Measurements from ENCODE around the gene KRT7.

The KRT7 gene

GRCh38 chr12:52253391-52254179 lies 20.5 kb downstream of the KRT7 start:
- no peaks in the 10 kb centered on the region for H3K79me2 ChIP-seq (ENCODE audit: low read length)
- H4K20me1 ChIP-seq (ENCODE audit: insufficient read depth, low read length): no peaks in the 10 kb centered on the region
- H3K4me2 ChIP-seq (ENCODE audit: low read depth, low read length): no peak overlapping the region
- TF ChIP-seq EZH2phosphoT487 (IDR thresholded peaks at IDR 0.05; ENCODE audit: low read length) (no peak), CTCF (IDR thresholded peaks at IDR 0.05; ENCODE audit: low read length) (no peak)
- H3K27ac ChIP-seq (ENCODE audit: low read length): no peak overlapping the region
- H3K9me3 ChIP-seq (replicated peaks; ENCODE audit: insufficient read depth, low read length): no peaks in the 10 kb centered on the region
- DNase-seq: no peak
- H3K4me1 ChIP-seq (ENCODE audit: low read length): peaks cover 4% of the 10 kb centered on the region; the same call in 1 of the 2 replicates
- peaks cover 29% of the 10 kb centered on the region for H3K27me3 ChIP-seq (replicated peaks; ENCODE audit: insufficient read depth, low read length)
- H3K9ac ChIP-seq (ENCODE audit: low read length): no peak overlapping the region
- no peak overlapping the region for H3K4me3 ChIP-seq (ENCODE audit: low read length)
- H3K36me3 ChIP-seq (replicated peaks; ENCODE audit: insufficient read depth, low read length): no peaks in the 10 kb centered on the region
- H3K9me2 ChIP-seq (replicated peaks; ENCODE audit: insufficient read depth, low read length): no peaks in the 10 kb centered on the region
- no peaks in the 10 kb centered on the region for H3F3A ChIP-seq (ENCODE audit: insufficient read depth, low read length)
- H2AFZ ChIP-seq (ENCODE audit: low read length): no peak overlapping the region

- H4K20me1 ChIP-seq (ENCODE audit: insufficient read depth, low read length): no peaks in the 10 kb centered on the region
- no peaks in the 10 kb centered on the region for H3K9me3 ChIP-seq (replicated peaks; ENCODE audit: insufficient read depth, low read length)
- H2AFZ ChIP-seq (ENCODE audit: low read length): no peak overlapping the region
- no peaks in the 10 kb centered on the region for H3K9me2 ChIP-seq (replicated peaks; ENCODE audit: insufficient read depth, low read length)
- H3F3A ChIP-seq (ENCODE audit: insufficient read depth, low read length): no peaks in the 10 kb centered on the region
- H3K4me1 ChIP-seq (ENCODE audit: low read length): no peaks in the 10 kb centered on the region
- no peak for DNase-seq
- H3K4me2 ChIP-seq (ENCODE audit: low read depth, low read length): no peak overlapping the region
- no peaks in the 10 kb centered on the region for H3K36me3 ChIP-seq (replicated peaks; ENCODE audit: insufficient read depth, low read length)
- H3K9ac ChIP-seq (ENCODE audit: low read length): no peak overlapping the region
- H3K79me2 ChIP-seq (ENCODE audit: low read length): no peaks in the 10 kb centered on the region
- H3K27me3 ChIP-seq (replicated peaks; ENCODE audit: insufficient read depth, low read length): peaks cover 36% of the 10 kb centered on the region
- no peak overlapping the region for H3K4me3 ChIP-seq (ENCODE audit: low read length)
- no peak overlapping the region for H3K27ac ChIP-seq (ENCODE audit: low read length)
- TF ChIP-seq EZH2 (optimal IDR thresholded peaks at IDR 0.05; ENCODE audit: low read depth, low read length) (no peak), CTCF (IDR thresholded peaks at IDR 0.05; ENCODE audit: low read length) (no peak), EZH2phosphoT487 (IDR thresholded peaks at IDR 0.05; ENCODE audit: low read length) (no peak)
Measured at GRCh38 chr12:52254180-52254964, 21.3 kb downstream of the KRT7 start.

GRCh38 chr12:52254965-52255751 lies 22.1 kb downstream of the KRT7 start:
- H3K9ac ChIP-seq (ENCODE audit: low read length): no peak overlapping the region
- no peak overlapping the region for H3K4me2 ChIP-seq (ENCODE audit: low read depth, low read length)
- no peaks in the 10 kb centered on the region for H3F3A ChIP-seq (ENCODE audit: insufficient read depth, low read length)
- no peak for DNase-seq
- no peaks in the 10 kb centered on the region for H3K79me2 ChIP-seq (ENCODE audit: low read length)
- H3K9me3 ChIP-seq (replicated peaks; ENCODE audit: insufficient read depth, low read length): no peaks in the 10 kb centered on the region
- TF ChIP-seq EZH2 (optimal IDR thresholded peaks at IDR 0.05; ENCODE audit: low read depth, low read length) (no peak), EZH2phosphoT487 (IDR thresholded peaks at IDR 0.05; ENCODE audit: low read length) (no peak), CTCF (IDR thresholded peaks at IDR 0.05; ENCODE audit: low read length) (no peak)
- peaks cover 40% of the 10 kb centered on the region for H3K27me3 ChIP-seq (replicated peaks; ENCODE audit: insufficient read depth, low read length)
- H3K36me3 ChIP-seq (replicated peaks; ENCODE audit: insufficient read depth, low read length): no peaks in the 10 kb centered on the region
- no peaks in the 10 kb centered on the region for H3K9me2 ChIP-seq (replicated peaks; ENCODE audit: insufficient read depth, low read length)
- no peak overlapping the region for H3K27ac ChIP-seq (ENCODE audit: low read length)
- no peaks in the 10 kb centered on the region for H4K20me1 ChIP-seq (ENCODE audit: insufficient read depth, low read length)
- no peak overlapping the region for H3K4me3 ChIP-seq (ENCODE audit: low read length)
- no peak overlapping the region for H2AFZ ChIP-seq (ENCODE audit: low read length)
- no peaks in the 10 kb centered on the region for H3K4me1 ChIP-seq (ENCODE audit: low read length)
